GM18499 (cell line): ENCODE data around the gene HDDC2.
"Not testable (repeated sequence)": the region's sequence is repeated elsewhere in the genome, so short reads cannot be mapped to it uniquely, and the experiment has no call there.

Experiments used
- ATAC-seq: cut with Tn5 transposase; IDR thresholded peaks from one replicate; pipeline ENCODE4 v1.9.1; 2021; ENCODE audit warnings: moderate number of reproducible peaks; ENCODE audit not compliant: insufficient read depth, unreplicated experiment

The HDDC2 gene

GRCh38 chr6:125307150-125307838, 5.5 kb upstream of the HDDC2 start:
- no peak for ATAC-seq

GRCh38 chr6:125306756-125307149, 5.0 kb upstream of the HDDC2 start:
- ATAC-seq: no peak

GRCh38 chr6:125304970-125305660, 3.3 kb upstream of the HDDC2 start:
- no peak for ATAC-seq

DNA sequence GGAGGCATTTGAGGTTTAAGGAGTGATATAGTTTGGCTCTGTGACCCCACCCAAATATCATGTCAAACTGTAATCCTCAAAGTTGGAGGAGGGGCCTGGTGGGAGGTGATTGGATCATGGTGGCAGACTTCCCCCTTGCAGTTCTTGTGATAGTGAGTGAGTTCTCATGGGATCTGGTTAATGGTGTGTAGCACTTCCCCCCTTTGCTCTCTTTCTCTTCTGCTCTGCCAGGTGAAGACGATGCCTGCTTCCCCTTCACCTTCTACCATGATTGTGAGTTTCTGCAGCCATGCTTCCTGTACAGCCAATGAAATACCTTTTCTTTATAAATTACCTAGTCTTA, 1.7 kb upstream of the HDDC2 start:
- no peak for ATAC-seq

DNA sequence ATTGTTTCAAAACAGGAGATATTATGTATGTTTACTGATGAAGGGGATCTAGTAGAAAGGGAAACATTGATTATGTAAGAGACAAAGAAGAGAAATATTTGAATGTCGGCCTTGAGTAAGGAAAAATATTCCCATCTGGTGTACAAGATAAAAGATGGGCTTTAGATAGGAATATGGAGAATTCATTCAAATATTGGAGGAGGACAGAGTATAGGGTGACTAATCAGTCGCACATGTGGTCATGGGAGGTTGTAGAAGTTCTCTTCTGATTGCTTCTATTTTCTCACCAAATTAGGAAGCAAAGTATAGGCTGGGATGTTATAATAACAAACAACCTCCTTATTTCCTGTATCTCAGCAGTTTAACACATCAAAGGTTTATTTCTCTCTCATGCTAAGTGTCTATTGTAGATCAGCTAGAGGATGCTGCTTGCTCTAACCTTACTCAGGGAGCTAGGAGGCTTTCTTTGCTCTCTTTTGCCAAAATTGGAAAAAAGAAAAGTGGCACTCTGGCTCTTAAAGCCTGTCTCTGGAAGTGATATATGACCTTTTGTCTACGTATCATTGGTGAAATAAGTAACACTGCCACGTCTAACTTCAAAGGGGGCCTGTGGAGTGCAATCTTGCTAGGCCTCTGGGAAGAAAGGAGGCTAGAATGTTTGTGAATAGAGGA, 1.2 kb upstream of the HDDC2 start:
- ATAC-seq: no peak

- ATAC-seq: no peak
Measured at GRCh38 chr6:125300992-125301434, 754 bp downstream of the HDDC2 start.

- no peak for ATAC-seq
Measured at GRCh38 chr6:125299257-125299656, 2.5 kb downstream of the HDDC2 start.

DNA sequence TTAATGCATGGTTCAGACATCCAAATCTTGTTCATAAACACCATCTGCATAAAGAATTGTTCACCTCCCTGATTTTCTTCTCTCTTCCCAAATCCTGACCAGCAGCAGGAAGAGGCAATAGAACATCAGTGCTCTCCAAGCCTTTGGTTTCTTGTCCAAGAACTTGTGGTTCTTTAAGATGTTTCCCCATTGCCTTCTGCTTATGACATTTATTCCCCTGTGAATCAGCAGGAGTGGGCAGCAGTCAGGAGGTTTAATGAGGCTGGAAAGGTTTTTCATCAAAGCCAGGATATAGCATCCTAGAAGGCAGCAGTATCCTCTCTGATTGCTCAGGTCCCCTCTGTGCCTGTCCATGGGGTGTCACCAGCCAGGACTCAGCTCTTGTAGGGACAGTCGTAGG, 5.3 kb downstream of the HDDC2 start:
- no peak for ATAC-seq

GRCh38 chr6:125294925-125295324, 6.8 kb downstream of the HDDC2 start:
- ATAC-seq: no peak

- no peak for ATAC-seq
Measured at GRCh38 chr6:125294036-125294435, 7.7 kb downstream of the HDDC2 start.

DNA sequence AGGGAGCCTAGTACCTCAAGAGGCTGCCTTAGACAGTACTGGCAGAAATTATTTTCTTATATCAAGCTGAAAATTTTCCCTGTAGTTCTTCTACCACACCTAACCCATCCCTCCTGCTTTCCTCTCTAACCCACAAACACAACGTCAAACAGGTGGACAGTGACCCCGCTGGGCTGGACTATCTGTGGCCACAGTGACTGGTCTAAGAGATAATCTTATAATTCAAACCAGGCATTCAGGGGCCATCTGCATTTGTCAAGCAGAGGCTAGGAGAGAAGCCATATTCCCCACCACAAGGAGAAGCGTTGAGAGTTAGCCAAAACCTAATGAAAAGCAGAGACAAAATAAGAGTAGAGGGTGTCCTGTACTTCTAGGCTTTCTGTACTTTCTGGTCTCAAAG, 8.2 kb downstream of the HDDC2 start:
- no peak for ATAC-seq

DNA sequence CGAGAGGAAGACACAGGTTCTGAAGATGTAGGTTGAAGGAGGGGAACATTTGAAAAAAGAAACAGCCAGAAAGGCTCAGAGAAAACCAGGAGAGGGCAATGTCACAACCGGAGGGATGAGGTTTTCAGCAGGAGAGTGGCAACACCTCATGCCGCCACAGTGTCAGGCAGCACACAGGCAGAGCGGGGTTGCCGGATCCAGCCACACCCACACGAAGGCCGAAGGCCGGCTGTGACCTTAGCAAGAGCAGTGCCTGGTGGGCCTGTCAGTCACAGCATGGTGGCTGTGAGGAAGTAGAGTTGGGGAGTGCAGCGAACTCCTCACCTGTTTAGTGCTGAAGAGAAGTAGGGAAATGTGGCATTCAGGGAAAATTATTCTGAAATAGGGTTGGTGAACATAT, 14.0 kb downstream of the HDDC2 start:
- no peak for ATAC-seq

GRCh38 chr6:125285936-125286335, 15.8 kb downstream of the HDDC2 start:
- no peak for ATAC-seq

GRCh38 chr6:125285353-125285752, 16.4 kb downstream of the HDDC2 start:
- no peak for ATAC-seq

GRCh38 chr6:125282470-125282869, 19.3 kb downstream of the HDDC2 start:
- ATAC-seq: not testable (repeated sequence)

DNA sequence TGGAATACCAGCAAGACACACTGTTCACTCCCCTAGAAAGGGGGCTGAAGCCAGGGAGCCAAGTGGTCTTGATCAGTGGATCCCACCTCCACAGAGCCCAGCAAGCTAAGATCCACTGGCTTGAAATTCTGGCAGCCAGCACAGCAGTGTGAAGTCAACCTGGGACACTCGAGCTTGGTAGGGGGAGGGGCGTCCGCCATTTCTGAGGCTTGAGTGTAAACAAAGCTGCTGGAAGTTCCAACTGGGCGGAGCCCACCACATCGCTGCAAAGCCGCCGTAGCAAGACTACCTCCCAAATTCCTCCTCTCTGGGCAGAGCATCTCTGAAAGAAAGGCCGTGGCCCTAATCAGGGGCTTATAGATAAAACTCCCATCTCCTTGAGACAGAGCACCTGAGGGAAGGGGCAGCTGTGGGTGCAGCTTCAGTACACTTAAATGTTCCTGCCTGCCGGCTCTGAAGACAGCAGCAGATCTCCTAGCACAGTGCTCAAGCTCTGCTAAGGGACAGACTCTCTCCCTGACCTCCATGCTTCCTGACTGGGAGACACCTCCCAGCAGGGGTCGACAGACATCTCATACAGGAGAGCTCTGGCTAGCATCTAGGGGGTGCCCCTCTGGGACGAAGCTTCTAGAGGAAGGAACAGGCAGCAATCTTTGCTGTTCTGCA, 21.3 kb downstream of the HDDC2 start:
- ATAC-seq: not testable (repeated sequence)

DNA sequence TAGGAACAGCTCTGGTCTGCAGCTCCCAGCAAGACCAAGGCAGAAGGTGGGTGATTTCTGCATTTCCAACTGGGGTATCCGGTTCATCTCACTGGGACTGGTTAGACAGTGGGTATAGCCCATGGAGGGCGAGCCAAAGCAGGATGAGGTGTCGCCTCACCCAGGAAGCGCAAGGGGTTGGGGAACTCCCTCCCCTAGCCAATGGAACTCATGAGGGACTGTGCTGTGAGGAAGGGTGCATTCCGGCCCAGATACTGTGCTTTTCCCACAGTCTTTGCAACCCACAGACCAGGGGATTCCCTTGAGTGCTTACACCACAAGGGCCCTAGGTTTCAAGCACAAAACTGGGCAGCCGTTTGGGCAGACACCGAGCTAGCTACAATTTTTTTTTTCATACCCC, 21.8 kb downstream of the HDDC2 start:
- no peak for ATAC-seq

DNA sequence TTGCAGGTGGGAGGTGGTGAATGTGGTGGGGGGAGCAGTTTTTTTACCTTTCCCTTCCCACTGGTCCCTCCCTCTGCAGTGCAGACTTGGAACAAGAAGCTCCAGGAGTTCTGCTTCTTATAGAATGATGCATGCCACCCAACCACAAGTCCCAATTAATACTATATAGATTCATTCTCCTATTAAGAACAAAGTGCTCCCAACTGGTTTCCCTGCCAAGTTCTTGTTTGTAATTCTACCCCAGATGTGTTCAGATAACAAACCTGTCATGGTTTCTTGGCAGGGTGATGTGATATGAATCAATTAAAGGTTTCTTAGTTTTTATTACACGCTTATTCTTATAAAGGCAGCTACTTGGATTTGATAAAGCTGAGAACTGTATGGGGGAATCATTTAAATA, 23.9 kb downstream of the HDDC2 start:
- ATAC-seq: no peak

- no peak for ATAC-seq
Measured at GRCh38 chr6:125275779-125276178, 26.0 kb downstream of the HDDC2 start.

GRCh38 chr6:125274935-125275334, 26.8 kb downstream of the HDDC2 start:
- no peak for ATAC-seq

GRCh38 chr6:125273965-125274364, 27.8 kb downstream of the HDDC2 start:
- ATAC-seq: no peak
